Fibroblast of skin of scalp (primary cell): Measurements from ENCODE around the gene FGFBP1.

Experiments used
- DNase-seq: peaks from one replicate; pipeline ENCODE4 v3.0.0-alpha.2; 2013

Gene FGFBP1

DNA sequence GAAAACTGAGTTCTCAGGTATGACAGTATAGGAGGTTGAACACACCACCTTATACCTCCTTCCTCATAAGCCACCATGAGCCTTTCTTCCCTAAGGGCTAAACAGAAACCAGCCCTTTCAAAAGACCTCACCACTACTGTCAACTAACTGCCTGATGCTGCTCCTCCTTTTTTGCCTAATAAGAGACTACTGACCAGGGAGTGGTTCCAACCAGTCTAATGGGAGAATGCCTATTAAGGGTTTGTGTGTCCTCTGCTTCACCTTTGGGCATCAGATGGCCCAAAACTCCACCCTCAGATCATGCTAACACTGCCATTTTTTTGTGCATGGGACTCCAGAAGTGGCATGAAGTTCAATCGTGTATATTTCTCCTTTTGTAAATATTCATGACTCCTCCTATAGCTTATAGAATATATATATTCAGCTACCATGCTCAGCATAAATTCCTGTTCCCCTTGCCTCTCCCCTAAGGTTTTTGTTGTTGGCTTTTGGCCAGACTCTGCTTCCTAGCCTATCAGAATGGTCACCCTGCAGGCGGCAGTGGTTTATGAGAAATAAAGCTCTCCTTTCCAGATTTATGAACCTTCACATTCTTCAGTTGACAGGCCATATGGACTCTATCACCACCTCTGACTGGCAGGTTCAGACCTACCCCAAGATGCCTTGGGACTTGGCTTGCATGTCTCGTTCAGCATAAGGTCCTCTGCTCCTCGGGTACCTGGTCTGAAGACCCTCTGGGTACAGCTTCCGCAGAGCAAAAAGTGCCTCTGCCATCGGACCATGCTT lies 28.2 kb downstream of the FGFBP1 start:
- DNase-seq, result no peak

DNA sequence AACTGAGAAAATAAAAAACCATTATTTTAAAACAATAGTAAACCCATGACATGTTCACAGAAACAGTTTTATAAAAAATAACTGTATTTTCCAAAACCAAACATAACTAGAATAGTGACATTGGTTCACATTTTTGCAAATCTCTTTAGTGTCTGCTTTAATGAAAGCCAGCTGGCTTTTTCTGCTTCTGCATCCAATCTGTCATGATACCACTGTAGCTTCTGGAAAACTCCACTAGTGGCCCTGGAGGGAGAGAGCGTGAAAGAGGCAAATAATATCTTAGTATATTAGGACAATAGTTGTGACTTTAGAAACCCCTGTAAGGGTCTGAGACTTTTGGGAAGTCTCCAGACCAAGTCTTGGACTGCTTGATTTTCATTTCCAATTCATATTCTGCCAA lies 31.1 kb downstream of the FGFBP1 start:
- DNase-seq, result peak; percentile 56

DNA sequence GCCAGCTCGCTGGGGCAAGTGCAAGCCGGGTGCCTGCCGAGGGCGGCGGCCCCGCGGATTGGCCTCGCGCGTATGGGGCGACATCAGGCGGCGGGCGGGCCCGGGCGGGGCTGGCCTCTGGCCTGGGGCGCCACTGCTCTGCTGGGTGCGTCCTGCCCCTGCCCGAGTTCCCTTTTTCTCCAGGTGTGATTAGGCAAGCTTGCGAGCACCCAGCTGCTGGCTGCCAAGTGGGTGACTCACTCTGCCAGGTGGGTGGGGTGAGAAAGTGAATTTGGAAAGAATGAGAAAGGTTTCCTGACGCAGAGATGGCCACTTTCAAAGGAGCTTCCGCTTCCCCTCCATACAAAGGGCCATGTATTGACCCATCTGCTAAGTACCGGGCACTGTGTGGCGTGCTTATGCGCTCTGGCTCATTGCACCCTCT lies 32.5 kb downstream of the FGFBP1 start:
- no peak for DNase-seq

DNA sequence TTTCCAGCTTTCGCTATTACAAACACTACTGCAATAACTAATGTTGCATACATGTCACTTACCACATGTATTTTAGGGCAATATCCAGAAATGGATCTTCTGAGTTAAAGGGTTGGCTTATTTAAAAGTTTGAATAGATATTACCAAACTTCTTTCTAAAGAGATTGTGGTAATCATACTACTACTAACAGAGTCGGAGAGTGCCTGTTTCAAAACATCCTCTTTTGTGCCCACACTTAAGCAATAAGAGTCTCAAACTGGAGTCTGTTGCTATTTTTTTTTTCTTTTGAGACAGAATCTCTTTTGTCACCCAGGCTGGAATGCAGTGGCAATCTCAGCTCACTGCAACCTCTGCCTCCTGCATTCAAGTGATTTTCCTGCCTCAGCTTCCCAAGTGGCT lies 35.8 kb downstream of the FGFBP1 start:
- DNase-seq, result no peak

DNA sequence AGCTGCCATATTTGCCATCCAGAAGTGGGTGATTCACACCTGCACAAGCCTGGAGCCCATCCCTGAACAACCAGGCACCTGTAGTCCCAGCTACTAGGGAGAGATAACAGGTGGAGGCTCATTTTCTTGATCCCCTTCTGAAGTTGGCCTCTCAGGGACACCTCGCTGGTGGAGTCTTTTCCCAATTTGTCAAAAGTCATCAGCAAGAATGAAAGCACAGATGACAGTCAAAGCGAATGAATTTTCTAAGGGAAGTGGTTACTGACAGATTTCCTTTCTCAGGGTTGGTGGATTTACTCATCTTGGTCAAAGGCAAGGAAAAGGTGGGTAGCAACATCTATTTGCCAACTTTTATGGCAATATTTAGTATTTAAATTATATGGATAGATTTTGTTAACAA lies 36.5 kb downstream of the FGFBP1 start:
- no peak for DNase-seq

DNA sequence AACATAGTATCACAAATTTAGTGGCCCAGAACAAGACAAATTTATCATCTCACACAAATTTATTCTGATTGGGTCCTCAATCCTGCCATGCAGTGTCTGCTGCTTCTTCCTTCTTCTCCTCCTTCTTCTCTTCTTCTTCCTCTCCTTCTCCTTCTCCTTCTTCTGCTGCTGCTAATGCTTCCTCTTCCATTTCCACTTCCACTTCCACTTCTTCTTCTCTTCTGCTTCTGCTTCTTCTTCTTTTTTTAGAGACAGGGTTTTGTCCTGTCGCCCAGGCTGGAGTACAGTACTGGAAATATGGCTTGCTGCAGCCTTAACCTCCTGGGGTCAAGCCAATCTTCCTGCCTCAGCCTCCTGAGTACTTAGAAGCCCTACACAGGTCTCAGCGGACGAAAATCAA lies 37.5 kb downstream of the FGFBP1 start:
- DNase-seq, result no peak

DNA sequence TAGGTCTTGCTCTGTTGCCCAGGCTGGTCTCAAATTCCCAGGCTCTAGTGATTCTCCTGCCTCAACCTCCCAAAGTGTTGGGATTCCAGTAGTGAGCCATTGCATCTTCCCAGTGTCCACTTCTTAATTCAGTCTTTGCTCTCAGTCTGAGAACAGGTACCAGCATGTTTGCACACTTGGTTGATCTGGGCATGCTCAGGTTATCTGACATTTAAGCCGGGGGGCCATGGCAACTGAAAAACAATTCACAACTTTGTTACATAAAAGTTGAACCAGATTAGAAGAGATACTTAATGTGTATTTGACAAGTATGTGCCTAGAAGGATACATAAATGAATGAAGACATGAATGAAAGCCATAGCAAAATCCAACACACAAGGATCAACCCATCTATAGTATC lies 39.0 kb downstream of the FGFBP1 start:
- no peak for DNase-seq

DNA sequence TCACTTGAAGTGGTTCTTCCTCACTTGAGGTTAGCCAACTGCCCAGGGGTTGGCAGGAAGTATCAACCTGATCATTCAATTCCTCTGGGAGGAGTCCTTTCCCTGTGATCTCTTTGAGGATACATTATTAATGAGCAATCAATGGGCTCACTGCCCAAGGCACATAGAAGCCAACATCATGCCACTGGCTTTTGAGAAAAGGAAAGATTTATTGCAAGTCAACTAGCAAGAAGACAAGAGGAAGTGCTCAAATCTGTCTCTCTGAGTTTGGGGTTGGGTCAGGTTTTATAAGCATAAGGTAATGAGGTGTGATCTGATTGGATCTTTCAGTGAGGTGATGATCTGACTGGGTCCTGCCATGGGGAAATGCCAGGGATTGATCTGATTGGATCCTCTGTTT lies 39.6 kb downstream of the FGFBP1 start:
- no peak for DNase-seq

DNA sequence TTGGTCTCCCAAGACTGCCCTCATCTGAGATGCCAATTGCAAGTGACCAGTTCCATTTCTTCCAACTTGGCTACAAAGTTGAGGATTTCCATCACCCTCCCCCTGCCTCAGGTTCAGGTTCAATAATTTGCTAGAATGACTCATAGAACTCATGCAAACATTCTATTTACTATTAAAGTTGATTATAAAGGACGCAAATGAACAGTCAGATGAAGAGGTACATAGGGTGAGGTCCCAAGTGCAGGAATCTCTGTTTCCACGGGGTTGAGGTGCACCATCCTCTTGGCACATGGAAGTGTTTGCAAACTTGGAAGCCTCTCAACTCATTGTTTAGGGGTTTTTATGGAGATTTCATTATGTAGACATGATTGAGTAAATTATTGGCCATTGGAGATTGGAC lies 41.0 kb downstream of the FGFBP1 start:
- DNase-seq, result no peak

DNA sequence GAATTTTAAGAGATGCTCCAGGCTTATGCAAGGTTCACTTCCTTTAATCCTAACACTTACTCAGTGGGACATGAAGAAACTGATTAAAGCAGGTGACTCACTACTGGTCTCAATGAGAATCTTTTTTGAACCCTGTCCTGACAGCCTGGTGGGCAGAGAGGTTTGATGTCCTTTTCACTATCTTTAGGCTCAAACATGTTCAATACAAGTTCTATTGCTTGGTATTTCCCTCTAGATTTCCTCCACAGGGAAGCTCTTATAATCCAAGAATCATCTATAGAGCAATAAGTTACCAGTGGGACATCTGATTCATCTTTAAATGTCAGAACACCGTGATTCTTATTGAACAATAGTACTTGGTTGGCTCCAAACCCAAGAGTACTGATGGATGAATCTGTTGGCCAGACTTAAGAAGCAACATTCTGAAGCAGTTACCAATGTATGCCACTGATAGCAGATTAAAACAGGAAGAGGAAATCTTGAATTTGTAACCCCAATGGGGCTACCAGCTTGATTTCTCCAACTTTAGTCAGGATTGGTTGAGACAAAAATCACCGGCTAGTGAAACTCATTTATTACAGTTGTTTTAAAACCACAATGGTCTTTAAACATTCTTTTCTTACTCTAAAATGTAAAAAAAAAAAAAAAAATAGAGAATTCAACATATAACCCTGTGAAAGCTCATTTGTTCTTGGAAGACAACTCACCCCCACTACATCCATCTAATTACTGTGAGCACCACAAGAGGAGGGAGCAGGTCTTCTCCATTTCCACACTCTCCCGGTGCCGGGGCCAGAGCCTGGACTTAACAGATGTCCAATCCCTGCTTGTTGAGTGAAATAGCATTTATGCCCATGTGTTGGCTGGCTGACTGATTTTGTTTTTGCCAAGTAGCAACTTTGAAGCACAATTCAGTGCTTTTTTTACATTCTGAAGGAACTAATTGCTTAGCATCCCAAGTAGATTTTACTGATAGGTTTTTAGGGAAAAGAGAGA lies 43.3 kb downstream of the FGFBP1 start:
- DNase-seq, result no peak

DNA sequence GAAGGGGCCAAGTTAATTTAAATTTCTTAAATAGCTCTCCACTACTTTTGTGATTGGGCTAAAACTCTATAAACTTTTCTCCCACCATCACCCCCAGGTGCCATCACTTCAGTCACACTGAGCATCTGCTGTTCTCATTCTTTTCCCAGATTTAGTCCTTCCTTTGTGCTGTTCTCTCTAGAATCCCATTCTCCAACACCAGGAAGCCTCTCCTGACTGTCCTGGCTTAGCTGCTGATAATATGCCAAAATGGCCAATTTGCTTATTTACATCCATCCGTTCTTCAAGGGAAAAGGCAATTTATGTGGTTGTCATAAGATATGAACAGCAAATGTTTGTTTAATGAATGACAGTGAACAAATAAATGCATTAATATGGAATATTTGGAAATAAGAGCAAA lies 44.1 kb downstream of the FGFBP1 start:
- no peak for DNase-seq

DNA sequence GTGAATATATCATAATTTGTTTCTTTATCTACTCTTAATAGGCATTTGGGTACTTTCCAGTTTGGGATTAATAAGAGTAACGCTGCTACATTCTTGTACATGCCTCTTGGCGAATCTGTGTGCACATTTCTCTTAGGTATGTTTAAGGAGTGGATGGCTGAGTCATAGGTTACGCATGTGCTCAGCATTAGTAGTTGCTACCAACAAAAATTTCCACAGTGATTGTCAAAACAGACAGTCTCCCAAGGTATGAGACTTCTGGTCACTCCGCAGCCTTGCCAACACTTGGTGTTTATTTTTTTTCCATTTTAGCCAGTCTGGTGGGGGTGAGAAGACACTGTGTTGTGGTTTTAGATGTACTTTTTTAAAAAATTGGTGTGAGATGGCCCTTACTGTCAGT lies 44.6 kb downstream of the FGFBP1 start:
- DNase-seq, result peak; percentile 91

DNA sequence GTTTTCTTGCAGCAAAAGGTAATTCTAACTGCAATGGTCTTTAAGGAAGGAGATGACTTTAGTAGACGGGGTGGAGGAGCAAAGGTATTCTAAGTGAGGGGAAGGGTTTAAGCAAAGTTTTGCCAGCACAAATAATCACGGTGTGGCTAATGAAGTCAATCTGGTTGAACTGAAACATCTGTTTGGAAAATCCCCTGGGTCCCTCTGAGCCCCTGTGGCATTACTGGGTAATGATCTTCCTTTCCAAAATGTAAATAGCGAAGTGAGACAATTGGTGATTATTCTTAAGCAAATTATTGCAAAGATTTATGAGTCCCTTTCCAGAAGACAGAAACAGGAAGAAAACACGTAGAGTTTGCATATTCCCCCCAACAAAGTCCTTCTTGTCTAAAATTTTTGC lies 47.2 kb downstream of the FGFBP1 start:
- DNase-seq, result no peak

DNA sequence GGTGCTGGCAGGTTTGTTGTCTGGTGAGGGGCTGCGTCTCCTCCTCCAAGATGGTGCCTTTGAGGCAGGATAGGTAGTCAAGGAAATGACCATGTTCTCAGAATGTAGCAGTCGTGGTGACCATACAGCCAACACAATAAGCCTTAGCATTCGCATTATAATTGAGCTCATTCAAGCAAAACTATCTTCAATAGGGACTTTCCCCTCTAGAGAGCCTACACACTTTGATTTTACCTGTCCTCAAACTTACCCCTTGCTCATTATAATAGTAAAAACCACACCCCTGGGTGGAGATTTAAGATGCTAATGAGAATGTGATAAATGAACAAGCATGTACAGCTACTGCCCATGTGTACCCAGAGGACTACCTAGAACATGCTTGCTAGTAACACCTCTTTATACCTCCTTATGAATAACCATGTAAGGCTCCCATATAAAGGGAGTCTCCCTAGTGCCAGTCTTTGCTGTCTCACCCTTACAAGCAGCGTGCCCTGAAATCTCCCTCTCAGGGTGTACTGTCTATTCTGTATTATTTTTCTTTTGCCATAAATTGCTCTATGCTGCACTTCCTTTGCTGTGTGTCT lies 48.2 kb downstream of the FGFBP1 start:
- no peak for DNase-seq

DNA sequence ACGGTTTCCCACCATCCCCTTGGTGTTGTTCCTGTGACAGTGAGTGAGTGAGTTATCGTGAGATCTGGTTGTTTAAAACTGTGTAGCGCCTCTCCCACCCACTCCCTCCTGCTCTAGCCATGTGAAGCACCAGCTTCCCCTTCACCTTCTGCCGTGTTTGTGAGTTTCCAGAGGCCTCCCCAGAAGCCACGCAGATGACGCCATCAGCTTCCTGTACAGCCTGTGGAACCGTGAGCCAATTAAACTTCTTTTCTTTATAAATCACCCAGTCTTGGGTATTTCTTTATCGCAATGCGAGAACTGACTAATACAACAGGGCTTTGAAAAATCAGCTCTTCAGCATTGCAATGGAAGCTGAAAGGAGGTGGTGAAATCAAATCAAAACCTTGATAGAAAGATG lies 50.0 kb downstream of the FGFBP1 start:
- no peak for DNase-seq
